H9 (cell line): ENCODE data around the gene CLIC3. TPM values are rescaled to one million over a fixed set of nuclear protein-coding genes. Genes with fewer than 3 reads are reported as not detected.

ENCODE experiments used
- DNase-seq: peaks from one replicate; pipeline ENCODE4 v3.0.0-alpha.2; 2017
- H2AFZ ChIP-seq: one replicate; pipeline ENCODE4 v1.6.1; 2013; ENCODE audit warnings: mild to moderate bottlenecking, low read length, control low read depth, moderate library complexity
- H2AK5ac ChIP-seq: 2 replicates; pipeline ENCODE4 v1.6.1; 2013; ENCODE audit warnings: low read length, control low read depth, mixed read lengths; ENCODE audit not compliant: insufficient read length
- H2BK120ac ChIP-seq: one replicate; pipeline ENCODE4 v1.6.1; 2013; ENCODE audit warnings: low read depth, mild to moderate bottlenecking, low read length, control low read depth, inconsistent platforms; ENCODE audit not compliant: poor library complexity, severe bottlenecking
- H2BK12ac ChIP-seq: 2 replicates; pipeline ENCODE4 v1.6.1; 2013; ENCODE audit warnings: low read length, control low read depth, mixed read lengths, low read depth; ENCODE audit not compliant: insufficient read length
- H2BK15ac ChIP-seq: 2 replicates; pipeline ENCODE4 v1.6.1; 2013; ENCODE audit warnings: low read depth, low read length, control low read depth
- H2BK20ac ChIP-seq: one replicate; pipeline ENCODE4 v1.6.1; 2013; ENCODE audit warnings: low read depth, mild to moderate bottlenecking, low read length, control low read depth, inconsistent platforms; ENCODE audit not compliant: poor library complexity, severe bottlenecking
- H2BK5ac ChIP-seq: 2 replicates; pipeline ENCODE4 v1.6.1; 2013; ENCODE audit warnings: low read length, control low read depth, mixed read lengths; ENCODE audit not compliant: insufficient read length
- H3K14ac ChIP-seq: 2 replicates; pipeline ENCODE4 v1.6.1; 2013; ENCODE audit warnings: low read length, control low read depth; ENCODE audit not compliant: insufficient read depth
- H3K18ac ChIP-seq: 2 replicates; pipeline ENCODE4 v1.6.1; 2013; ENCODE audit warnings: low read depth, mild to moderate bottlenecking, mixed read lengths, low read length, control low read depth; ENCODE audit not compliant: insufficient read length
- H3K23ac ChIP-seq: 2 replicates; pipeline ENCODE4 v1.6.1; 2013; ENCODE audit warnings: low read length, control low read depth, mixed read lengths, low read depth; ENCODE audit not compliant: insufficient read length
- H3K23me2 ChIP-seq: 2 replicates; pipeline ENCODE4 v1.6.1; 2013; ENCODE audit warnings: low read depth, mild to moderate bottlenecking, mixed read lengths, low read length, control low read depth; ENCODE audit not compliant: insufficient read length, poor library complexity, severe bottlenecking
- H3K27ac ChIP-seq: 2 replicates; pipeline ENCODE4 v1.5.1; 2013; ENCODE audit warnings: low read length, control low read depth, mixed read lengths, low read depth; ENCODE audit not compliant: insufficient read length
- H3K27me3 ChIP-seq: 2 replicates; pipeline ENCODE4 v1.6.1; 2013; ENCODE audit warnings: low read length, control low read depth, inconsistent platforms; ENCODE audit not compliant: insufficient read depth
- H3K4ac ChIP-seq: 2 replicates; pipeline ENCODE4 v1.6.1; 2013; ENCODE audit warnings: low read depth, mild to moderate bottlenecking, control low read depth, inconsistent platforms, low read length, moderate library complexity
- H3K4me1 ChIP-seq: 2 replicates; pipeline ENCODE4 v1.6.1; 2013; ENCODE audit warnings: low read length, control low read depth, inconsistent platforms; ENCODE audit not compliant: insufficient read depth
- H3K4me2 ChIP-seq: 2 replicates; pipeline ENCODE4 v1.6.1; 2013; ENCODE audit warnings: low read length, control low read depth, mixed read lengths; ENCODE audit not compliant: insufficient read length, insufficient read depth
- H3K56ac ChIP-seq: 2 replicates; pipeline ENCODE4 v1.6.1; 2013; ENCODE audit warnings: low read depth, mild to moderate bottlenecking, mixed read lengths, low read length, control low read depth; ENCODE audit not compliant: insufficient read length
- H3K79me1 ChIP-seq: 2 replicates; pipeline ENCODE4 v1.6.1; 2013; ENCODE audit warnings: low read depth, mild to moderate bottlenecking, moderate library complexity, low read length, control low read depth, inconsistent platforms; ENCODE audit not compliant: insufficient read depth, poor library complexity, severe bottlenecking
- H3K79me2 ChIP-seq: 2 replicates; pipeline ENCODE4 v1.6.1; 2013; ENCODE audit warnings: low read length, control low read depth, inconsistent platforms; ENCODE audit not compliant: insufficient read depth
- H3K9ac ChIP-seq: 2 replicates; pipeline ENCODE4 v1.6.1; 2013; ENCODE audit warnings: low read length, control low read depth, mixed read lengths; ENCODE audit not compliant: insufficient read length; ENCODE audit errors: extremely low read depth
- H3K9me3 ChIP-seq: one replicate; pipeline ENCODE4 v1.6.1; 2013; ENCODE audit warnings: low read depth, low read length, inconsistent platforms; ENCODE audit not compliant: control insufficient read depth
- H3T11ph ChIP-seq: one replicate; pipeline ENCODE4 v1.6.1; 2013; ENCODE audit warnings: mild to moderate bottlenecking, low read length, control low read depth, inconsistent platforms
- H4K20me1 ChIP-seq: one replicate; pipeline ENCODE4 v1.6.1; 2013; ENCODE audit not compliant: control insufficient read depth, insufficient read length, insufficient read depth
- H4K5ac ChIP-seq: 2 replicates; pipeline ENCODE4 v1.6.1; 2013; ENCODE audit warnings: low read depth, mild to moderate bottlenecking, mixed read lengths, low read length, control low read depth; ENCODE audit not compliant: insufficient read length
- H4K8ac ChIP-seq: replicated peaks from 2 replicates; pipeline ENCODE4 v1.6.1; 2013; ENCODE audit warnings: low read length, control low read depth, mixed read lengths, low read depth; ENCODE audit not compliant: insufficient read length
- H4K91ac ChIP-seq: 2 replicates; pipeline ENCODE4 v1.6.1; 2013; ENCODE audit warnings: low read depth, mild to moderate bottlenecking, moderate library complexity, mixed read lengths, low read length, control low read depth; ENCODE audit not compliant: insufficient read length
- H3K27ac Mint-ChIP-seq, 3 experiments: 2 replicates in 2 of 3; 3 replicates in 1 of 3; pipeline ENCODE4 v1.8.0; 2020 to 2021; ENCODE audit warnings: mixed read lengths in 3 of 3, mild to moderate bottlenecking in 1 of 3, moderate library complexity in 1 of 3
- H3K27me3 Mint-ChIP-seq: 2 replicates; pipeline ENCODE4 v1.8.0; 2021; ENCODE audit warnings: low read depth, mild to moderate bottlenecking, moderate library complexity, mixed read lengths
- H3K36me3 Mint-ChIP-seq, 3 experiments: 2 replicates in 2 of 3; 3 replicates in 1 of 3; pipeline ENCODE4 v1.8.0; 2020 to 2021; ENCODE audit warnings: low read depth in 3 of 3, mixed read lengths in 3 of 3; ENCODE audit not compliant: insufficient read depth in 1 of 3
- H3K4me1 Mint-ChIP-seq, 2 experiments: 2 replicates each; pipeline ENCODE4 v1.8.0; 2020; ENCODE audit warnings: mixed read lengths in 2 of 2
- H3K4me3 Mint-ChIP-seq, 2 experiments: 2 replicates in 1 of 2; 3 replicates in 1 of 2; pipeline ENCODE4 v1.8.0; 2020 to 2021; ENCODE audit warnings: mild to moderate bottlenecking in 2 of 2, mixed read lengths in 2 of 2, moderate library complexity in 1 of 2
- H3K9me3 Mint-ChIP-seq, 2 experiments: 2 replicates in 1 of 2; 3 replicates in 1 of 2; pipeline ENCODE4 v1.8.0; 2020; ENCODE audit warnings: mild to moderate bottlenecking in 2 of 2, mixed read lengths in 2 of 2, moderate library complexity in 1 of 2
- WGBS: extraction: QIAGEN DNeasy Blood & Tissue Kit; methylation state at CpG from one replicate; pipeline ENCODE4 v1.1.7; 2013; ENCODE audit warnings: missing lambda C conversion rate, low lambda C conversion rate, mixed read lengths; ENCODE audit not compliant: insufficient read length; ENCODE audit errors: extremely low coverage; 5-methylcytosine and 5-hydroxymethylcytosine counted together
- total RNA-seq: library from RNA; stranded (reverse); gene quantifications from 2 replicates; pipeline ENCODE4 v1.2.1, GENCODE V29; 2021
- TF ChIP-seq, protein P1 (sequence below): fragments of 200-600 bp; sonication (generic); conservative IDR thresholded peaks from 3 replicates; pipeline ENCODE4 v1.8.0; 2021; ENCODE audit warnings: antibody characterized with exemption, mild to moderate bottlenecking

The CLIC3 gene
- total RNA-seq, 1 experiment from 2014 or later, result 0.31 TPM

DNA sequence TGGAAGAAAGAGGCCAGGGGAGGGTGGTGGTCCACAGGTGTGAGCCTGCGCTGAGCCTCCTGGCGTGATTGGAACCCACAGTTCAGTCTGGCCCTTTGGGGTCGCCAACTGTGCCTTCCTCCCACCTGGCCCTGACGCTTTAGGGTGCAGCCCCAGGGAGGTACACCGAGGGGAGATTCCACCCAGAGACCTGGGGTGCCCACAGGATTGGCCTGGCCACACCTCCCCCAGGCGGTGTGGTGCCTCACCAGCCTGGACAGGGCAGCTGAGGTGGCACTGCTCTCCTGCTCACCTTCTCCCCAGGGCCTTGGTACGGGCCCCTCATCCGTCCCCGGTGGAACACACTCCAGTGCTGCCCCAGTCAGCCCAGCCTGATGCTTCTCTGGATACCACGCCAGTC lies 1.0 kb upstream of the CLIC3 start:
- Histone ChIP-seq H3K14ac (no peak overlapping the region), H2BK15ac (no peak overlapping the region), H2AFZ (no peak overlapping the region), H3K27me3 (no peaks in the 10 kb centered on the region), H3K79me1 (no peaks in the 10 kb centered on the region), H3K4me2 (peak overlapping the region; percentile 37), H3K23ac (no peak overlapping the region), H2BK5ac (no peak overlapping the region), H2BK12ac (no peak overlapping the region), H2BK120ac (no peak overlapping the region), H4K5ac (no peak overlapping the region), H4K20me1 (no peaks in the 10 kb centered on the region), H2AK5ac (no peak overlapping the region), H3K9me3 (no peaks in the 10 kb centered on the region), H3K56ac (no peak overlapping the region), H3K79me2 (no peaks in the 10 kb centered on the region), H3K27ac (no peak overlapping the region), H3T11ph (no peak overlapping the region), H4K91ac (no peak overlapping the region), H4K8ac (no peak overlapping the region), H3K23me2 (peaks cover 6% of the 10 kb centered on the region), H3K4ac (no peak overlapping the region), H3K9ac (no peak overlapping the region), H3K18ac (no peak overlapping the region), H2BK20ac (no peak overlapping the region), H3K4me1 (no peaks in the 10 kb centered on the region)
- peaks cover 9 to 12% of the 10 kb centered on the region in 2 experiments for H3K4me1 Mint-ChIP-seq
- H3K9me3 Mint-ChIP-seq, result no peaks in the 10 kb centered on the region
- H3K27me3 Mint-ChIP-seq, result peaks cover 7% of the 10 kb centered on the region
- TF ChIP-seq, protein P1, sequence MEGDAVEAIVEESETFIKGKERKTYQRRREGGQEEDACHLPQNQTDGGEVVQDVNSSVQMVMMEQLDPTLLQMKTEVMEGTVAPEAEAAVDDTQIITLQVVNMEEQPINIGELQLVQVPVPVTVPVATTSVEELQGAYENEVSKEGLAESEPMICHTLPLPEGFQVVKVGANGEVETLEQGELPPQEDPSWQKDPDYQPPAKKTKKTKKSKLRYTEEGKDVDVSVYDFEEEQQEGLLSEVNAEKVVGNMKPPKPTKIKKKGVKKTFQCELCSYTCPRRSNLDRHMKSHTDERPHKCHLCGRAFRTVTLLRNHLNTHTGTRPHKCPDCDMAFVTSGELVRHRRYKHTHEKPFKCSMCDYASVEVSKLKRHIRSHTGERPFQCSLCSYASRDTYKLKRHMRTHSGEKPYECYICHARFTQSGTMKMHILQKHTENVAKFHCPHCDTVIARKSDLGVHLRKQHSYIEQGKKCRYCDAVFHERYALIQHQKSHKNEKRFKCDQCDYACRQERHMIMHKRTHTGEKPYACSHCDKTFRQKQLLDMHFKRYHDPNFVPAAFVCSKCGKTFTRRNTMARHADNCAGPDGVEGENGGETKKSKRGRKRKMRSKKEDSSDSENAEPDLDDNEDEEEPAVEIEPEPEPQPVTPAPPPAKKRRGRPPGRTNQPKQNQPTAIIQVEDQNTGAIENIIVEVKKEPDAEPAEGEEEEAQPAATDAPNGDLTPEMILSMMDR, result no peak
- H3K27ac Mint-ChIP-seq, result no peak overlapping the region; a peak in 1 of 7 replicates
- H3K4me3 Mint-ChIP-seq, result no peak overlapping the region; a peak in 1 of 5 replicates
- no CpG with 5 or more reads among the region's 10 CpGs for WGBS
- DNase-seq, result no peak
- H3K36me3 Mint-ChIP-seq, result peaks cover 0 to 8% (median 2%) of the 10 kb centered on the region in 3 experiments; a peak in 4 of 7 replicates
